A673 (cell line): ENCODE results near the gene MRC1.

Experiments
- EZH2 ChIP-seq: fragments of 200-600 bp; sonication (generic); IDR thresholded peaks from 2 replicates; pipeline ENCODE4 v1.6.1; 2017; ENCODE audit warnings: borderline replicate concordance, low read depth, mild to moderate bottlenecking, mixed read lengths, antibody characterized with exemption, low read length; ENCODE audit not compliant: poor library complexity, severe bottlenecking
- TF ChIP-seq, protein P1 (sequence below): fragments of 300-800, 200-600 bp; sonication (generic); conservative IDR thresholded peaks from 2 replicates; pipeline ENCODE4 v1.5.1; 2017; ENCODE audit warnings: low read depth, mild to moderate bottlenecking, antibody characterized with exemption, low read length, moderate library complexity, mixed read lengths

DNA sequence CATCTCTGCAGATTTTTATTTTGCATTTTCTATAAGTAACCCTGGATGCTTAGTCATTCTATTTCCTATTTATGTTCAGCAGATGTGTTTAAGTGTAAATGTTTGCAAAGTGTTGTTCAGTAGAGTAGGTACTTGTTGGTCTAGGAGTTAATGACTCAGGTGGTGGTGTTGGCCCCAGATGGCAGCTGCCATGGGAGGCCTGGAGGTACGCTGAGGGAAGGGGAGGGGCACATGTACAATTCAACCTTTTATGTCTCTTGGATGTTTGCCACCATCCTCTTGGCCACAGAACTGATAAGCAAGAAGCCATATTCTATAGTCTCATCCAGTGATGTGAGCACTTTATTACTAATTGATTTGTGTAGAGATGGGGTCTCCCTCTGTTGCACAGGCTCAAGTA is 74.5 kb downstream of the MRC1 start:
- TF ChIP-seq, protein P1, sequence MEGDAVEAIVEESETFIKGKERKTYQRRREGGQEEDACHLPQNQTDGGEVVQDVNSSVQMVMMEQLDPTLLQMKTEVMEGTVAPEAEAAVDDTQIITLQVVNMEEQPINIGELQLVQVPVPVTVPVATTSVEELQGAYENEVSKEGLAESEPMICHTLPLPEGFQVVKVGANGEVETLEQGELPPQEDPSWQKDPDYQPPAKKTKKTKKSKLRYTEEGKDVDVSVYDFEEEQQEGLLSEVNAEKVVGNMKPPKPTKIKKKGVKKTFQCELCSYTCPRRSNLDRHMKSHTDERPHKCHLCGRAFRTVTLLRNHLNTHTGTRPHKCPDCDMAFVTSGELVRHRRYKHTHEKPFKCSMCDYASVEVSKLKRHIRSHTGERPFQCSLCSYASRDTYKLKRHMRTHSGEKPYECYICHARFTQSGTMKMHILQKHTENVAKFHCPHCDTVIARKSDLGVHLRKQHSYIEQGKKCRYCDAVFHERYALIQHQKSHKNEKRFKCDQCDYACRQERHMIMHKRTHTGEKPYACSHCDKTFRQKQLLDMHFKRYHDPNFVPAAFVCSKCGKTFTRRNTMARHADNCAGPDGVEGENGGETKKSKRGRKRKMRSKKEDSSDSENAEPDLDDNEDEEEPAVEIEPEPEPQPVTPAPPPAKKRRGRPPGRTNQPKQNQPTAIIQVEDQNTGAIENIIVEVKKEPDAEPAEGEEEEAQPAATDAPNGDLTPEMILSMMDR = no peak
- no peak for TF ChIP-seq EZH2
